ENCODE results near the gene YY1AP1. TPM values are rescaled to one million over a fixed set of nuclear protein-coding genes. Genes with fewer than 3 reads are reported as not detected.
"Not testable (repeated sequence)": the region's sequence is repeated elsewhere in the genome, so short reads cannot be mapped to it uniquely, and the experiment has no call there.

YY1AP1 gene
- total and polyA plus RNA-seq, 2 experiments from 2014 or later, result 42.0 to 44.7 TPM

DNA sequence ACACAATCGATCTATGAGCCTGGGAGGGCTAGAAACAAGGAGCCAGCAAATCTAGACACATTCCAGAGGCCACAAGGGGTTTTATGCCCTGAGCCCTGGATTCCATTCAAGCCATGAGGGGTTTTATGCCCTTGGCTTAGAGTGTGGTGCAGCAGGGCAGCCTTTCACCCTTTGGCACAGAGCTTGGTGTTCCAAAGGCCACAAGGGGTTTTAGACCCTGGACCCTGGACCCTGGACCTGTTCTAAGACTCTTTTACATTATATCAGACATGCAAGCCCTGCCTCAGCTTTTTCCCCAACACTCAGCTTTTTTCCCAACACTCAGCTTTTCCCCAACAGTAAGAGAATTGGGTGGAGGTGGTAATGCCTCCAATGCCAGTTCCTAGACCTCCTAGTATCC is 65.2 kb downstream of the YY1AP1 start:
- H3K4me1 ChIP-seq (ENCODE audit: low read depth), result no peaks in the 10 kb centered on the region
- no peaks in the 10 kb centered on the region for H3K27me3 ChIP-seq
- H3K27ac ChIP-seq, result no peak overlapping the region
- H3K9me3 ChIP-seq (ENCODE audit: low read depth), result no peaks in the 10 kb centered on the region
- no peaks in the 10 kb centered on the region for H3K36me3 ChIP-seq
- no peak overlapping the region for H3K4me3 ChIP-seq
- no peak for TF ChIP-seq CTCF (IDR thresholded peaks at IDR 0.05; ENCODE audit: low read depth, low read length)
- DNase-seq (ENCODE audit: low read depth in 1 of 2, low spot score in 1 of 2), result no peak

DNA sequence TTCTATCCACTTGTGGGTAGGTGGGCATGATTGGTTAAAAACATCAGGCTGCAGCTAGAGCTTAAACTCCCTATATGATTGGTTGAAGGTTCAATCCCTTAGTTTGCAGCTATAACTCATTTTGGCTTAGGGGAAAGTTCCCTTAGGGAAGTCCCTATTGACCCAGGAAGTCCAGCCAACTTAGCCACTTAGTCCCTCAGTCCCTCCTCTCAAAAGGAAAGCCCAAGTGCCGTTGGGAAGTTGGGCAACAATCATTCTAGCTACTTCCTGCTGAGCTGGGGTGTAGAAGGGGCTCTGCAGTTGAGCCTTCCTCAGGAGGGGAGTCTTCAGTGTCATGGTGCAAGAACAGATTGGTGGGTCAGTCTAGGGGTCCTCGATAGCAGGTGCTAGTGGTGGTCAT is 66.4 kb downstream of the YY1AP1 start:
- Histone ChIP-seq H3K4me3 (no peak overlapping the region), H3K4me1 (ENCODE audit: low read depth) (no peaks in the 10 kb centered on the region)
- TF ChIP-seq CTCF (IDR thresholded peaks at IDR 0.05; ENCODE audit: low read depth, low read length), result no peak

DNA sequence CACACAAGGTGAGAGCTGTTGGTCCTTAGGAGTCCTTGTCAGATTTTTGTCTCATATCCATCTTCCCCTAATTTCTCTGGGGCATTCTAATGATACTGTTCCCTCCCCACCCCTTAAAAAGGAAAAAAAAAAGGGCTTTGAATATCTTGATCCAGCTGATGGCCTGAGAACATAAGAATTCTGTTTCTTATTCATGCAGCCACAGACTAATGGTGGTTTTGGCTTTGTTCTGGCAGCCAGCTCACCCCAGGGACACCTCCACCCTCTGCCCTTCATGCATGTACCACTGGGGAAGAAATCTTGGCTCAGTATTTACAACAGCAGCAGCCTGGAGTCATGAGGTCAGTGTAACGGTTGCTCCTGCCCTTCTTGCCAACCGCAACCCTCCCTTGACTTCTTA is 75.3 kb downstream of the YY1AP1 start:
- not testable (repeated sequence) for H3K27ac ChIP-seq; H3K4me1 ChIP-seq (ENCODE audit: low read depth); H3K4me3 ChIP-seq

More for the DNA sequence above, 66.4 kb downstream of the YY1AP1 start:
- H3K27ac ChIP-seq, result no peak overlapping the region
- no peaks in the 10 kb centered on the region for H3K9me3 ChIP-seq (ENCODE audit: low read depth)
- H3K36me3 ChIP-seq, result no peaks in the 10 kb centered on the region
- H3K27me3 ChIP-seq, result no peaks in the 10 kb centered on the region
- DNase-seq (ENCODE audit: low read depth in 1 of 2, low spot score in 1 of 2), result no peak

DNA sequence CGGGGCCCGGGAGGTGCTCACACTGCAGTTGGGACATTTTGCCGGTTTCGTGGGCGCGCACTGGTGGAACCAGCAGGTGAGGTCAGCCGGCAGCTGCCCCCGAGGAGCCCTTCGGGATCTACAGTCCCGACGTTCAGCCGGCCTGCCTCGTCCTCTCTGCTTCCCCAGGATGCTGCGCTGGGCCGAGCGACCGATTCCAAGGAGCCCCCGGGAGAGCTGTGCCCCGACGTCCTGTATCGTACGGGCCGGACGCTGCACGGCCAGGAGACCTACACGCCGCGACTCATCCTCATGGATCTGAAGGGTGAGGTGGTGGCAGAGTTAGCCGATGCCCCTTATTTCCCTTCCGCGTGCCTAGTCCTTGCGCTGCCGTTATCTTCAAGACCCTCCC is 78.3 kb downstream of the YY1AP1 start:
- not testable (repeated sequence) for H3K27me3 ChIP-seq; H3K4me1 ChIP-seq (ENCODE audit: low read depth); DNase-seq (ENCODE audit: low read depth in 1 of 2, low spot score in 1 of 2); H3K27ac ChIP-seq; H3K9me3 ChIP-seq (ENCODE audit: low read depth); H3K36me3 ChIP-seq
- H3K4me3 ChIP-seq, result peak overlapping the region; percentile 46

More for the DNA sequence above, 75.3 kb downstream of the YY1AP1 start:
- H3K27me3 ChIP-seq; H3K36me3 ChIP-seq; DNase-seq (ENCODE audit: low read depth in 1 of 2, low spot score in 1 of 2); H3K9me3 ChIP-seq (ENCODE audit: low read depth): not testable (repeated sequence)

DNA sequence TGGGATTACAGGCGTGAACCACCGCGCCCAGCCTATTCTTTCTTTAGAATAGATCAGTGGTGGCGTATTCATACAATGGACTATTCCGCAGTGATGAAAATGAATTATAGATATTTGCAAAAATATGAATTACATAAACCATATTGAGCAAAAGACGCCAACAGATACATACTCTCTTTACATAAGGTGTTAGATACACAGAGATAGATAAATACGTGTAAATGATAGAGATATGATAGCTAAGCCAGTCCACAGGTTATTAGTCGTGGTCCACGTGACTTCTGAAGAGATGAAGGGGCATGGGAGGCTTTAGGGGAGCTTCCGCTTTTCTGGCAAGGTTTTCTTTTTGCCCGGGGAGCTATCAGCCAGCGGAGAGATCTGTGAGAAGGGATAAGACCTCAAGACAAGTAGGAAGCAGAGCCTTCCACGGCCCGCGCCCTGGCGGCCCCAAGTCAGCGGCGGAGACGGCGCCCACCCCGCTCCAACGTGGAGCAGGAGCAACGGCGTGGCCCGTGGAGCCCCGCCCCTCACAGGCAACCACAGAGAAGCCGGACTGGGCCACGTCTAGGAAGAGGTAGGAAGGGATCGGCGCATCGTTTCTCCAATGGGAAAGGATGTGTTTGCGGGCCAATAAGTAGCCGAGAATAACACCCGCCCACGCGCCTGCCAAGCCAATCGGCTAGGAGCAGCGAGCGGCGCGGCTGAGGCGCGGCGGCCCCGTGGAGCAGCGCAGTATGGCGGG is 78.9 kb downstream of the YY1AP1 start, which contains the start of gene MSTO1:
MSTO1 (plus strand) TSS at position 704 of the 742 bp plus-strand sequence; CDS start at position 735, 31 bp downstream.
- H3K27me3 ChIP-seq, result no peaks in the 10 kb centered on the region
- peak; percentile 98 to 99 for DNase-seq (ENCODE audit: low read depth in 1 of 2, low spot score in 1 of 2)
- H3K27ac ChIP-seq, result peak within 1 kb of the TSS; percentile 71

More for the DNA sequence above, 78.9 kb downstream of the YY1AP1 start, which contains the start of gene MSTO1:
- Histone ChIP-seq H3K4me1 (ENCODE audit: low read depth) (no peaks in the 10 kb centered on the region), H3K9me3 (ENCODE audit: low read depth) (no peaks in the 10 kb centered on the region), H3K36me3 (peaks cover 3% of the 10 kb centered on the region), H3K4me3 (peak within 1 kb of the TSS; percentile 46)
- no peak for TF ChIP-seq CTCF (IDR thresholded peaks at IDR 0.05; ENCODE audit: low read depth, low read length)

Other genes with a start within 250 kb of the YY1AP1 start
- 18.5 and 31.2 TPM in 2 replicates for gene ASH1L, start 126.0 kb downstream of the YY1AP1 start, total RNA-seq
- 25.9 and 27.3 TPM in 2 replicates for gene ASH1L, start 126.0 kb downstream of the YY1AP1 start, polyA plus RNA-seq
- 37.8 and 52.7 TPM in 2 replicates for gene MSTO1, start 78.6 kb downstream of the YY1AP1 start, total RNA-seq
- 59.8 and 70.5 TPM in 2 replicates for gene MSTO1, start 78.6 kb downstream of the YY1AP1 start, polyA plus RNA-seq
- gene DAP3, start 317 bp upstream of the YY1AP1 start, total RNA-seq, result 91.2 and 104 TPM in 2 replicates
- gene DAP3, start 317 bp upstream of the YY1AP1 start, polyA plus RNA-seq, result 116 and 120 TPM in 2 replicates
- gene GON4L, start 168.4 kb upstream of the YY1AP1 start, total RNA-seq, result 19.9 and 26.4 TPM in 2 replicates
- 42.0 and 44.4 TPM in 2 replicates for gene GON4L, start 168.4 kb upstream of the YY1AP1 start, polyA plus RNA-seq
- 2.1 and 2.5 TPM in 2 replicates for gene SYT11, start 170.8 kb upstream of the YY1AP1 start, total RNA-seq
- 1.4 and 2.3 TPM in 2 replicates for gene SYT11, start 170.8 kb upstream of the YY1AP1 start, polyA plus RNA-seq
- 29.1 and 48.7 TPM in 2 replicates for gene RIT1, start 222.6 kb upstream of the YY1AP1 start, total RNA-seq
- 40.6 and 54.2 TPM in 2 replicates for gene RIT1, start 222.6 kb upstream of the YY1AP1 start, polyA plus RNA-seq
- gene KHDC4, start 245.6 kb upstream of the YY1AP1 start, total RNA-seq, result 61.0 and 86.4 TPM in 2 replicates
- gene KHDC4, start 245.6 kb upstream of the YY1AP1 start, polyA plus RNA-seq, result 26.6 and 31.5 TPM in 2 replicates